Measurements from ENCODE around the gene DTNB.

Gene DTNB

DNA sequence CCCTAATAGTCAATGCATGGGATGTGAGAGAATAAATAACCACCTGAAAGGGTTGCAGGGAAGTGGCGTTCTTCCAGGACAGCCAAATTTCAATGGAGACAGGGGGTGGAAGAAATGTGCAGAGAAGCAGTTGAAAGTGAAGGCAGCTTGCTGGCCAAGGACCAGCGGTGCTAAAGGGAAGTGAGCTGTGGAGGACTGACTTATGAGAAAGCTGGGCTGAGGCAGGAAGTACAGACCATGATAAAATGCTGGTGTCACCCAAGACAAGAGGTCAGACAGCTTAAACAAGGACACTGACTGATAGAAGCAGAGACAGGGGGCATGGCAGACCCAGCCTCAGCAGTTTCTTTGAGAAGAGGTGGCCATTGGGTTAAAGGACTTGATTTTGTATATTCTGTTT, 106.7 kb downstream of the DTNB start (continued):
- TF ChIP-seq, protein P1, sequence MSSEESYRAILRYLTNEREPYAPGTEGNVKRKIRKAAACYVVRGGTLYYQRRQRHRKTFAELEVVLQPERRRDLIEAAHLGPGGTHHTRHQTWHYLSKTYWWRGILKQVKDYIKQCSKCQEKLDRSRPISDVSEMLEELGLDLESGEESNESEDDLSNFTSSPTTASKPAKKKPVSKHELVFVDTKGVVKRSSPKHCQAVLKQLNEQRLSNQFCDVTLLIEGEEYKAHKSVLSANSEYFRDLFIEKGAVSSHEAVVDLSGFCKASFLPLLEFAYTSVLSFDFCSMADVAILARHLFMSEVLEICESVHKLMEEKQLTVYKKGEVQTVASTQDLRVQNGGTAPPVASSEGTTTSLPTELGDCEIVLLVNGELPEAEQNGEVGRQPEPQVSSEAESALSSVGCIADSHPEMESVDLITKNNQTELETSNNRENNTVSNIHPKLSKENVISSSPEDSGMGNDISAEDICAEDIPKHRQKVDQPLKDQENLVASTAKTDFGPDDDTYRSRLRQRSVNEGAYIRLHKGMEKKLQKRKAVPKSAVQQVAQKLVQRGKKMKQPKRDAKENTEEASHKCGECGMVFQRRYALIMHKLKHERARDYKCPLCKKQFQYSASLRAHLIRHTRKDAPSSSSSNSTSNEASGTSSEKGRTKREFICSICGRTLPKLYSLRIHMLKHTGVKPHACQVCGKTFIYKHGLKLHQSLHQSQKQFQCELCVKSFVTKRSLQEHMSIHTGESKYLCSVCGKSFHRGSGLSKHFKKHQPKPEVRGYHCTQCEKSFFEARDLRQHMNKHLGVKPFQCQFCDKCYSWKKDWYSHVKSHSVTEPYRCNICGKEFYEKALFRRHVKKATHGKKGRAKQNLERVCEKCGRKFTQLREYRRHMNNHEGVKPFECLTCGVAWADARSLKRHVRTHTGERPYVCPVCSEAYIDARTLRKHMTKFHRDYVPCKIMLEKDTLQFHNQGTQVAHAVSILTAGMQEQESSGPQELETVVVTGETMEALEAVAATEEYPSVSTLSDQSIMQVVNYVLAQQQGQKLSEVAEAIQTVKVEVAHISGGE (tag by site-specific recombination; conservative IDR thresholded peaks at IDR 0.05; ENCODE audit: low read depth): no peak
- TF ChIP-seq ZNF791 (tag by site-specific recombination; IDR thresholded peaks at IDR 0.05): no peak
- no peak for TF ChIP-seq ZNF623 (tag by site-specific recombination; IDR thresholded peaks at IDR 0.05)
- no peak for TF ChIP-seq FEZF1 (tag by site-specific recombination; IDR thresholded peaks at IDR 0.05)
- no peak for TF ChIP-seq ZNF354C (tag by site-specific recombination; IDR thresholded peaks at IDR 0.05; ENCODE audit: borderline replicate concordance, low read depth)

DNA sequence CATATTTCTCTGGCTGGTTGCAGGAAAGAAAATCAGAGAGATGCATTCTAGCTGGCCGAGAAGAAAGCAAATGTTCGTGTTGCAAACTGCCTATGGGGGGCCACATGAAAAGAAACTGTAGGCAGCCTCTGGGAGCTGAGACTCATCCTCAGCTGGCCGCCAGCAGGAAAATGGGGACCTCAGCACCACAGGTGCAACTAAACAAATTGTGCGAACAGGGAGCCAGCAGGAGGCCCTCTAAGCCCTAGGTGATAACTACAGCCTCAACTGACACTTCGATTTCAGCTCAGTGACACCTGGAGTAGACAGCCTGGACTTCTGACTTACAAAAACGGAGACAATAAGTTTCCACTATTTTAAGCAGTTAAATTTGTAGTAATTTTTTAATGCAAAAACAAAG, 107.3 kb downstream of the DTNB start:
- CTCF ChIA-PET: interaction anchor here (0.5 to 1.7 kb wide), 4 partner anchors 8 to 190 kb away, joined by 3 read pairs; no protein-coding TSS in a partner anchor
- TF ChIP-seq ZNF292 (tag by site-specific recombination; IDR thresholded peaks at IDR 0.05; ENCODE audit: borderline replicate concordance, low read depth): no peak
- TF ChIP-seq ZXDB (tag by site-specific recombination; IDR thresholded peaks at IDR 0.05): no peak
- H3K4me3 ChIP-seq (ENCODE audit: low read depth, low read length): no peak overlapping the region
- H3K9me3 ChIP-seq (ENCODE audit: control insufficient read depth, insufficient read depth, low read depth, low read length): no peaks in the 10 kb centered on the region
- peaks cover 3% of the 10 kb centered on the region; the same call in 1 of the 2 replicates for H3K4me1 ChIP-seq (ENCODE audit: control insufficient read depth, insufficient read depth, low read length)
- H3K27ac ChIP-seq (ENCODE audit: extremely low read depth, low read depth, low read length): no peak overlapping the region
- no peaks in the 10 kb centered on the region; a peak in 1 of 3 replicates for H3K36me3 ChIP-seq (ENCODE audit: control insufficient read depth in 2 of 2, insufficient read depth in 1 of 2, low read length in 2 of 2)
- POLR2A ChIA-PET: no interaction called here

DNA sequence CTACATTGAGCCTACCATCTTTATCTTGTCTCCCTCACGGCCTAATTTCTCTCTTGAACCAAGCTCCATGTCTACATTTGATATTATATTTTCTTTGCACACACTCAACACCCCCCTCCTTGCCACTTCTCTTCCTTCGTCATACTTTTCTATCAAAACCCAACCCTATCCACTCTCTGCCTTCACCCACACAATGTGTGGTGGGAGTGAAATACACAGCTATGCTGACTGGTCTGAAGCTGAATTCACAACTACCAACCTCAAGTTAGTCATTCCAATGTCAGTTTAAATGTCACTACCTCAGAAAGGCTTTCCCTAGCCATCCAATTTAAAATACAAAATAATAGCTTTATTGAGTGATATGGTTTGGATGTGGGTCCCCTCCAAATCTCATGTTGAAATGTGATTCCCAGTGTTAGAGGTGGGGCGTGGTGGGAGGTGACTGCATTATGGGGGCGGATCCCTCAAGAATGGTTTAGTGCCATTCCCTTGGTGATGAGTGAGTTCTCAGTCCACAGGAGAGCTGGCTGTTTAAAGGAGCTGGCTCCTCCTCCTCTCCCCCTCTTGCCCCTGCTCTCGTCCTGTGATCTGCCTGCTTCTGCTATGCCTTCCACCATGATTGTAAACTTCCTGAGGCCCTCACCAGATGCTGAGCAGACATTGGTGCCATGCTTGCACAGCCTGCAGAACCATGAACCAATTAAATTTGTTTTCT, 112.1 kb downstream of the DTNB start:
- H3K9me3 ChIP-seq (ENCODE audit: control insufficient read depth, insufficient read depth, low read depth, low read length): no peaks in the 10 kb centered on the region
- POLR2A ChIA-PET: no interaction called here
- CTCF ChIA-PET: interaction anchor here (1.0 kb wide), 1 partner anchor 50 kb away, joined by 3 read pairs; no protein-coding TSS in a partner anchor
- TF ChIP-seq, protein P2, sequence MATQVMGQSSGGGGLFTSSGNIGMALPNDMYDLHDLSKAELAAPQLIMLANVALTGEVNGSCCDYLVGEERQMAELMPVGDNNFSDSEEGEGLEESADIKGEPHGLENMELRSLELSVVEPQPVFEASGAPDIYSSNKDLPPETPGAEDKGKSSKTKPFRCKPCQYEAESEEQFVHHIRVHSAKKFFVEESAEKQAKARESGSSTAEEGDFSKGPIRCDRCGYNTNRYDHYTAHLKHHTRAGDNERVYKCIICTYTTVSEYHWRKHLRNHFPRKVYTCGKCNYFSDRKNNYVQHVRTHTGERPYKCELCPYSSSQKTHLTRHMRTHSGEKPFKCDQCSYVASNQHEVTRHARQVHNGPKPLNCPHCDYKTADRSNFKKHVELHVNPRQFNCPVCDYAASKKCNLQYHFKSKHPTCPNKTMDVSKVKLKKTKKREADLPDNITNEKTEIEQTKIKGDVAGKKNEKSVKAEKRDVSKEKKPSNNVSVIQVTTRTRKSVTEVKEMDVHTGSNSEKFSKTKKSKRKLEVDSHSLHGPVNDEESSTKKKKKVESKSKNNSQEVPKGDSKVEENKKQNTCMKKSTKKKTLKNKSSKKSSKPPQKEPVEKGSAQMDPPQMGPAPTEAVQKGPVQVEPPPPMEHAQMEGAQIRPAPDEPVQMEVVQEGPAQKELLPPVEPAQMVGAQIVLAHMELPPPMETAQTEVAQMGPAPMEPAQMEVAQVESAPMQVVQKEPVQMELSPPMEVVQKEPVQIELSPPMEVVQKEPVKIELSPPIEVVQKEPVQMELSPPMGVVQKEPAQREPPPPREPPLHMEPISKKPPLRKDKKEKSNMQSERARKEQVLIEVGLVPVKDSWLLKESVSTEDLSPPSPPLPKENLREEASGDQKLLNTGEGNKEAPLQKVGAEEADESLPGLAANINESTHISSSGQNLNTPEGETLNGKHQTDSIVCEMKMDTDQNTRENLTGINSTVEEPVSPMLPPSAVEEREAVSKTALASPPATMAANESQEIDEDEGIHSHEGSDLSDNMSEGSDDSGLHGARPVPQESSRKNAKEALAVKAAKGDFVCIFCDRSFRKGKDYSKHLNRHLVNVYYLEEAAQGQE (tag by site-specific recombination; IDR thresholded peaks at IDR 0.05): no peak
- TF ChIP-seq SP7 (tag by site-specific recombination; IDR thresholded peaks at IDR 0.05) (no peak), EGR2 (tag by site-specific recombination; IDR thresholded peaks at IDR 0.05; ENCODE audit: low read depth) (peak; percentile 59), ZNF660 (tag by site-specific recombination; IDR thresholded peaks at IDR 0.05) (no peak), ZFP37 (tag by site-specific recombination; IDR thresholded peaks at IDR 0.05) (no peak), TCF7L2 (IDR thresholded peaks at IDR 0.05; ENCODE audit: borderline replicate concordance, low read depth, low read length) (no peak), ZNF544 (tag by site-specific recombination; IDR thresholded peaks at IDR 0.05) (no peak), HOXC10 (CRISPR knock-in tag; IDR thresholded peaks at IDR 0.05) (no peak), ZNF114 (tag by site-specific recombination; IDR thresholded peaks at IDR 0.05) (no peak), MYNN (tag by site-specific recombination; IDR thresholded peaks at IDR 0.05; ENCODE audit: borderline replicate concordance) (no peak), ZFHX2 (tag by site-specific recombination; conservative IDR thresholded peaks at IDR 0.05) (peak; percentile 62), ZNF133 (tag by site-specific recombination; IDR thresholded peaks at IDR 0.05) (no peak), ZNF560 (tag by site-specific recombination; IDR thresholded peaks at IDR 0.05; ENCODE audit: borderline replicate concordance) (no peak), KLF1 (tag by site-specific recombination; IDR thresholded peaks at IDR 0.05) (0 out of 2 replicates have a peak, but pooled peaks have one; percentile 46), ZNF362 (tag by site-specific recombination; IDR thresholded peaks at IDR 0.05) (no peak), ZNF221 (tag by site-specific recombination; IDR thresholded peaks at IDR 0.05; ENCODE audit: borderline replicate concordance) (no peak)
- TF ChIP-seq, protein P3, sequence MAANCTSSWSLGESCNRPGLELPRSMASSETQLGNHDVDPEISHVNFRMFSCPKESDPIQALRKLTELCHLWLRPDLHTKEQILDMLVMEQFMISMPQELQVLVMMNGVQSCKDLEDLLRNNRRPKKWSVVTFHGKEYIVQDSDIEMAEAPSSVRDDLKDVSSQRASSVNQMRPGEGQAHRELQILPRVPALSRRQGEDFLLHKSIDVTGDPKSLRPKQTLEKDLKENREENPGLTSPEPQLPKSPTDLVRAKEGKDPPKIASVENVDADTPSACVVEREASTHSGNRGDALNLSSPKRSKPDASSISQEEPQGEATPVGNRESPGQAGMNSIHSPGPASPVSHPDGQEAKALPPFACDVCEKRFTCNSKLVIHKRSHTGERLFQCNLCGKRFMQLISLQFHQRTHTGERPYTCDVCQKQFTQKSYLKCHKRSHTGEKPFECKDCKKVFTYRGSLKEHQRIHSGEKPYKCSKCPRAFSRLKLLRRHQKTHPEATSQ (tag by site-specific recombination; IDR thresholded peaks at IDR 0.05): no peak
- no peak overlapping the region for H3K27ac ChIP-seq (ENCODE audit: extremely low read depth, low read depth, low read length)
- H3K4me1 ChIP-seq (ENCODE audit: control insufficient read depth, insufficient read depth, low read length): no peaks in the 10 kb centered on the region
- no peaks in the 10 kb centered on the region for H3K36me3 ChIP-seq (ENCODE audit: control insufficient read depth in 2 of 2, insufficient read depth in 1 of 2, low read length in 2 of 2)
- no peak overlapping the region for H3K4me3 ChIP-seq (ENCODE audit: low read depth, low read length)
